Epithelial cell of prostate (primary cell): ENCODE measurements around the gene MED13L.
"Not testable (repeated sequence)": the region's sequence is repeated elsewhere in the genome, so short reads cannot be mapped to it uniquely, and the experiment has no call there.

Experiments
- DNase-seq: peaks from one replicate; pipeline ENCODE4 v3.0.0-alpha.2; 2011; ENCODE audit warnings: low read depth, low spot score
- H3K27ac ChIP-seq: fragments of 450-650 bp; 2 replicates; pipeline ENCODE4 v1.5.1; 2017; ENCODE audit warnings: mild to moderate bottlenecking

MED13L gene

GRCh38 chr12:116306506-116306905 is 29.0 kb upstream of the MED13L start:
- DNase-seq: no peak
- H3K27ac ChIP-seq: no peak overlapping the region

GRCh38 chr12:116304621-116305020 is 27.1 kb upstream of the MED13L start:
- DNase-seq: no peak
- H3K27ac ChIP-seq: no peak overlapping the region

DNA sequence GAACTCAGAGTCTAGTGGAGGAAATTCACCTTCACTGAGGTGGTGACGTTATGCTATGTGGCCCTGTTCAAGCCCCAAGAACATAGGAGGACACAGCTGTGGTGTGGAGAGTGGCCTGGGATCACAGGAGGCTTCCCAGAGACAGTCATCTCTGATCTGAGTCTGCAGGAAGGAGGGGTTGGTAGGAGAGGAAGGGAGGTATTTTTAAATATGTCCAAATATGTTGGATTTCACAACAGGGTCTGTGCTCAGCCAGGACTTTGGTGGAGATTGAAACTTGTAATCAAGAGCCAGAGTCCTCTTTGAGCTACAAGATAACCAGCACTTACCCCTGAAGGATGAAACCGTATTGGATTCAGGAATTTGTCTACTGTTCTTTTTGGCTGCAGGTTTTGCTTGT is 26.4 kb upstream of the MED13L start:
- H3K27ac ChIP-seq: no peak overlapping the region
- no peak for DNase-seq

GRCh38 chr12:116303066-116303465 is 25.6 kb upstream of the MED13L start:
- DNase-seq: no peak
- no peak overlapping the region for H3K27ac ChIP-seq

- DNase-seq: no peak
- no peak overlapping the region for H3K27ac ChIP-seq
Measured at GRCh38 chr12:116302166-116303058, 24.9 kb upstream of the MED13L start.

- H3K27ac ChIP-seq: no peak overlapping the region
- DNase-seq: no peak
Measured at GRCh38 chr12:116301621-116302020, 24.1 kb upstream of the MED13L start.

DNA sequence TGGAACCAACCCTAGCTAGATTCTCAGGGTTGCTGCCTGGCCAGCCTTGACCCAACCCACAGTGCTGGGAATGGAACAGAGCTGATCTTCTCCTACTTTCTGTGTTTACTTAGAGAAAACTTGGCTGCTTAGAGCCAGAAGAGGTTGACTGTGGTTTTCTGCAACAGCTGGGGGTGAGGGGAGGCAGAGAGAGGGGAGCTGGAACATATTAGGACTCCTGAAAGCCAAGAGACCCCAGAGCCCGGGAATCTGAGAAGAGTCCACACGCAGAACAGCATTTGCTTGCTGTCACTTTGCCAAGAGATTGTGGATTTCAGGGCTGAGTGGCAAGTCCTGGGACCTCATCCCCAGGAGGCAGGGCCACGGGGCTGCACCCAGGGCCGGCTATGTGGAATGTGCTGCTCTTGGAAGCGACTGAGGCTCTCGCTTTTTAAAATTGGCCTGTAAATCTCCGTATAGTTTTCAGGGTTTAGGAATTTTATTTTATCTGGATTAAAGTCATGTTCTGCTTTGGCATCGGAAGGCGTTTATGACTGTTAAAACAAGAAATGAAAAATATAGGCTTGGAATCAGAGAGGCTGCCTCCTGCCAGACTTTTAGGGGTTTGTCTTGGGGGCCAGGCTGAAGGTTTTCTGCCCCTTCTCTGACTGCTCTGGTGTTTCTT is 22.3 kb upstream of the MED13L start:
- no peak overlapping the region for H3K27ac ChIP-seq
- DNase-seq: no peak

DNA sequence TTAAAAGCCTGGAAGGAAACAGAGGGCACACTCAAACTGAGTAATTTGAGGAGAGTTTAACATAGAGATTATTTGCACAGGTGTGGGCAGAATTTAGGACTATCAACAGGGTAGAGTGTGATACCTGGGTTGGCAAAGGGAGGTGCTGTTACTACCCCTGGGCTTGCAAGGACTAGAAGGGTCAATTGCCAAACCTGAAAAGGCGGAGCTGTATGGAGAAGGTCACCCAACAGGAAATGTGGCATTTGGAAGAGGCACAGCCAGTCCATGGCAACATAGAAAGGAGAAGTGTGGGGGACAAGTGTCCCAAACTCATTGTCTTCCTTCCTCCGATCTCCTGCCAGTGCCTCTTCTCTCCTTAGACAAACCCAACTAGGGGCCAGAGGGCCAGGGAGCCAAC is 21.6 kb upstream of the MED13L start:
- H3K27ac ChIP-seq: no peak overlapping the region
- no peak for DNase-seq

DNA sequence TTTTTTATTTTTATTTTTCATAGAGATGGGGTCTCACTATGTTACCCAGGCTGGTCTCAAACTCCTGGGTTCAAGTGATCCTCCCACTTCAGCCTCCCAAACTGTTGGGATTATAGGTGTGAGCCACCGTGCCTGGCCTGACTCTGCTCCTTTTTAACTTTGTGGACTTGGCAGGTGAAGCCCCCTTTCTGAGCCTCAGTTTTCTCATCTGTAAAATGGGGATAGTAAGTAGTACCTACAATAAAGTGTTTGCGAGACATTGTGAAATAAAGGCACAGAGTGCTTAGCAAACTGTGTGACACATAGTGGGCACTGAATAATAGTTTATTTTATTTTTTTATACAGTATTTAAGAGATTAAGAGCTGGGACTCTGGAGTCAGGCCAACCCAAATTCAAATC is 21.1 kb upstream of the MED13L start:
- no peak overlapping the region for H3K27ac ChIP-seq
- no peak for DNase-seq

- no peak for DNase-seq
- no peak overlapping the region for H3K27ac ChIP-seq
Measured at GRCh38 chr12:116297224-116297834, 19.8 kb upstream of the MED13L start.

DNA sequence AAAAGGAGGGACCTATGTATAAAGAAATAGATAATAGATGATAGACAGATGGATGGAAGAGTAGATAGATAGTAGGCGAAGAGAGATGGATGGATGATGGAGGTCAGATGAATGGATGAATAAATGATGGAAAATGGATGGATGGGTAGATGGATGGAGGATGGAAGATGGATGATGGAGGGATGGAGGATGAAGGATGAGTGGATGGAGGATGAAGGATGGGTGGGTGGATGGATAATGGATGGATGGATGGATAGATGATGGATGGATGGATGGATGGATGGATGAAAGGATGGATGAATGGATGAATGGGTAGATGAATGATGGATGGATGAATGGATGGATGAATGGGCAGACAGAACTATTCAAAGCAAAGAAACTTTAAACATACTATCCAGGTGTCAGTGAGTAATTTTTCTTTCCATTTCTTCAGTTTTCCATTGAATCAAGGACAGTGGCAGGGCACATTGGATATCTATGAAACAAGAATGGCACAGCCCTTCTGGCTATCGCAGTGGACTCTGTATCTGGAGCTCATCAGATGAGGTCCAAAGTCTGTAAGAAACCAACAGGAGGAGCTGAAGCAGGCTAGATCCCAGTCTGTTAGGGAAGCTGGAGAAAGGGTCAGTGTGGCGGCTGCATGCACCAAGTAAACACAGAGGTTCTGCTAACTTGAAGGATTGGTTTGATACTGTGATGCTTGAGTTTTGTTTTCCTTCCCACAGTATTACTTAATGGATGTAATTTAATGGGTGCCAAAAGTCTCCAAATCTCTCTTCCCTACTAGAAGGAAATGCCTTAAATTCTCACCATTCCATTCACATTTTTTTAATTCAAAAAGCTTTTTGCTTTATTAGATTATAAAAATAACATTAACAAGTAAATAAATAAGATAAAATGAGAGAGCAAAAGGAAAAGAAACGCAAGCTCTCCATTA is 18.1 kb upstream of the MED13L start:
- DNase-seq: no peak
- H3K27ac ChIP-seq: no peak overlapping the region

DNA sequence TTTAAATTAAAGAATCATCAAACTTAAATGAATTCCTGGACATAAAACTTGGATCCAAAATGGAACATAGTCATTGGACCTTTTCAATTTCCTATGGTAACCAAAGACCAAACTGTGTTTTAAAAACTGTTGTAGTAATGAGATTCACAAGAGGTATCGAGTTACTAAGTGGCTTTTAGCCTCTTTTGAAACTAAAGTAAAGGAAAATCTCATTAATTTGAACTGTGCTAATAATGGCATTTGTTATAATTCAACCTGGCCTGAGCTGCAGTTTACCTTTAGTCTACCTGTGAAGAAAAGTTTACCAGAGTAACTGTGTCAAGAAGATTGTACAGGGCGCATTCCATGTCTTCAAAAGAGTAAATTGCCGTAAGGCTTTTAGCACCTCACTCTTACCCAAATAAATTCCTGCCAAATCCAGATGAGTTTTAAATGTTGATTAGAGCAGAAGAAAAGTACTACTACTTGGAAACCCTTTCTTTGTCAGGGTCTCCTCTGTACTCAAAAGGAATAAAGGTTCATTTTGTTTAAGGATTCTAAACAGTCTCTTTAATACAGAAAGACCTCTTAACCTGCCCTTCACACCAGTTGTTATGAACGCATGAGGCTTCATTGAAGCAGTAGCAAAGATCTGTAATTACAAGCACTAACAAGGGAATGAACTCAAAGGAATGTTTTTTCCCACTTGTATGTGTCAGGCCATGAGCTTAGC is 17.1 kb upstream of the MED13L start:
- no peak overlapping the region for H3K27ac ChIP-seq

GRCh38 chr12:116293687-116294453 is 16.4 kb upstream of the MED13L start:
- no peak for DNase-seq
- H3K27ac ChIP-seq: no peak overlapping the region

More for the DNA sequence above, 17.1 kb upstream of the MED13L start:
- DNase-seq: no peak

- no peak for DNase-seq
Measured at GRCh38 chr12:116291218-116291617, 13.7 kb upstream of the MED13L start.

DNA sequence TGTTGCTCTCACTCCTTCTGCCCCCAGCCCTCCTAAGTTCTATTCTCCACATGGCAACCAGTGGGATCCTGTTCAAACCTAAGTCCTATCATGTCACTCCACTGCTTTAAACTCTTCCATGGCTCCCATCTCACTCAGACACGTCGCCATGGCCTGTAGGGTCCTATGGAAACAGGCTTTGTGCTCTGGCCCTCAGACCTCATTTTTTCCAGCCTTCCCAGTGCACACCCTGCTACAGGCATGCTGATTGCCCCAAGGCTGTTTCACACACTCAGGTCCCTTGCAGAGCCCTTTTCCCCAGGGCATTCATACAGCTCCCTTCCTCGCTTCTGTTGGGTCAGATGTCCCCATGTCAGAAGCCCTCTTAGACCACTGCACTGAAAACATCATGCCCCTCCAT is 11.2 kb upstream of the MED13L start:
- DNase-seq: no peak
- H3K27ac ChIP-seq: no peak overlapping the region

More at GRCh38 chr12:116291218-116291617, 13.7 kb upstream of the MED13L start:
- H3K27ac ChIP-seq: no peak overlapping the region

DNA sequence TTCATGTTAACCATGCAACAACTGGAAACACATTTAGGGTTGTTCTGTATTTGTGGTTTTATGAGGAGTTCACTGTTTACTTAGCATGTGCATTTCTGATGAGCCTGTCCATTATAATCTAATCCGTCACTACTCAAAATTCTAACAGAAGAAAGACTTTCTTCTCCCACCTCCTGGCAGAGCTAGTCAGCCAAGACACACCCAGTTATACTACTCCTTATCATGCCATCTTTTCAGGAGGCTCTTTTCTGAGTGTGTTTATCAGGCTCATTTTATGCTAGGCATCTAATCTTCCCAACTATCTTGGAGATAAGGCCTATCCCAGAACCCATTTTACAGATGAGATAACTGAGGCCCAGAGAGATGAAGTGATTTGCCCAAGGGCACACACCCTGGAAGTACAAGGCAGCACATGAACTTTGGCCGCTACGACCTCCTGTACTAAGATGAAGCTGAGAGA is 10.4 kb upstream of the MED13L start:
- no peak for DNase-seq
- no peak overlapping the region for H3K27ac ChIP-seq

GRCh38 chr12:116284396-116284795 is 6.9 kb upstream of the MED13L start:
- no peak for DNase-seq
- no peak overlapping the region for H3K27ac ChIP-seq

- not testable (repeated sequence) for H3K27ac ChIP-seq, DNase-seq
Measured at GRCh38 chr12:116283881-116284280, 6.4 kb upstream of the MED13L start.
